Glomerular endothelial cell (primary cell): ENCODE results near the gene SH2D6. TPM values are rescaled to one million over a fixed set of nuclear protein-coding genes. Genes with fewer than 3 reads are reported as not detected.
A peak's percentile ranks its signal among the peaks of the same experiment; 100 is the strongest.
"Not testable (repeated sequence)": the region's sequence is repeated elsewhere in the genome, so short reads cannot be mapped to it uniquely, and the experiment has no call there.

Source experiments
- DNase-seq: peaks from one replicate; pipeline ENCODE4 v3.0.0-alpha.2; 2011; ENCODE audit warnings: low read depth, low spot score; ENCODE audit errors: extremely low read depth
- total RNA-seq: library from RNA; depleted of rRNA; stranded (reverse); fragments of >200 nt; gene quantifications from 2 replicates; pipeline ENCODE4 v1.2.3, GENCODE V29; 2015

The SH2D6 gene
- total RNA-seq, 1 donor from 2014 or later: not detected

- DNase-seq: no peak
These were observed 41.3 kb downstream of the SH2D6 start for GRCh38 chr2:85459771-85460170.

GRCh38 chr2:85462322-85462721, 43.8 kb downstream of the SH2D6 start:
- no peak for DNase-seq

DNA sequence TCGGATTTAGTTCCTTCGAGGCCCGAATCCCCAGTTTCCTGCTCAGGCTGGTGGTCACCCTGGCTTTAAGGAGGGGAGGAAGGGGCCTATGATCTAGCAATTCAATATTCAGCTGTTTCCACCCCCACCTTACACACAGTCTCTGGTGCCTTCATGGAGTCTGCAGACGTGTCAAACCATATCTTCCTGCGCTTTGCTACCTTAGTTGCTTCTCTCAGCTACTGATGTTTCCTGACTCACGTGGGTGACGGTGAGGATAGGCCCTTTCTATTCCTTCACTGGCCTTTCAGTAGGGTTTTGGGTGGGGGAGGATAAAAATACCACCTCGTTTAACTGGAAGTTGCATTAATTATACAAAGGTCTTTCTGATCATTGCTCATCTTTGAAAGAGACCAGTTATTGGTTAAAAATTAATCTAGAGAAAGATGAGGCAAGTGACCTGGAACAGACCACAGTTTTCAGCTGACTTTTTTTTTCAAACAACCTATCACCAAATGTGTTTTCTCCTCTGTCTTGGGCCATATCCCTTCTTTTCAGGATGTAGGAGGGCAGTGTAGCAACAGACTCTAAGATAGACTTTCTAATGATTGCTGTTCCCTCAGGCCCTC, 49.7 kb downstream of the SH2D6 start:
- DNase-seq: no peak

- DNase-seq: peak; percentile 12
These were observed 50.3 kb downstream of the SH2D6 start for GRCh38 chr2:85468704-85469349.

DNA sequence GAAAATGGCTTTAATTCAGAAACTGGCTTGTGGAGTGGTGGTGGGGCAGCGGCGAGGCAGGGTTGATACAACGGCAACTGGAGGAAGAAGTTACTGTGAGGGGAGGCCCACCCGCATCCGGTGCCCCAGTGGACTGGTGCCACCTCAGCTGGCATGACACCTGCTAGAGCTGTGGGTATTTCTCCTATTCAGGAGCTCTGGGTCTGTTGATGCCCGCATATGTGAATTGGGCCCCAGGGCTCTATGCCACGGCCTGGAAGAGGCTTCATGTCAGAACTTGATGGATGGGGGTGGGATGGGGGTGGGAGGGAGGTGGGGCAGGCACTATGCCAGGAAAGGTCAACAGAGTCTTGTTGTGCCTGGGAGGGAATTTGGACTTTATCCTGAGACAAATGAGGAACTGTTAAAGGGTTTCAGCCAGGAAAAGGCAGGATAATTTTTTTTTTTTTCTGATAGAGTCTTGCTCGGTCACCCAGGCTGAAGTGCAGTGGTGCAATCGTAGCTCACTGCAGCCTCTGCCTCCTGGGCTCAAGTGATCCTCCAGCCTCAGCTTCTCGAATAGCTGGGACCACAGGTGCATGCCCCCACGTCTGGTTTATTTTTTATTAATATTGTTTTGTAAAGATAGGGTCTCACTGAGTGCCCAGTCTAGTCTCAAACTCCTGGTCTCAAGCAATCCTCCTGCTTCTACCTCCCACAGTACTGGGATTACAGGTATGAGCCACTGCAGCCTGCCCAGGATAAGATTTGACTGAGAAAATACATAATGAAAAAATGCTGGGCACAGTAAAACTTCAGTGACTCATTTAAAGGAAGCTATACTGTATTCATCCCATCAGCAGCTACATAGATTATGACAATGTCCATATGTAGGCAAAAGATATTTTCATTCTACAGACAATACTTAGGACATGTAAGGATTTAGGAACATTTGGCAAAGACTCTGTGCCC, 52.6 kb downstream of the SH2D6 start:
- no peak for DNase-seq

DNA sequence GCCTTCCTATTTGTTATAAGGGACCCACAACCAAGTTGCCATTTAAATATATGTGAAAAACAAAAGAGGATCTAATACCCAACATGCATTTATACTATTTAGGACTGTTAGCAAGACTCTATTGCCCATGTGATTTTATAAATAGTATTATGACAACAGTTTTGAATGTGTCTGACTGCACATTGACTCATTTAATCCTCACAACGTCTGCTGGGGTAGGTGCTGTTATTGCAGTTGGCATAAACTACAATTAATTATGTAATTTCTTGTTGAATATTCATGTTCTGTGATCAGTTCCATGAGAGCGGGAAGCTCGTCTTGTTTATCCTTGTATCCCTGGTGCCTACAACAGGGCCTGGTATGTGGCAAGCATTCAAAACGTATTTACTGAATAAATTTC, 53.7 kb downstream of the SH2D6 start:
- DNase-seq: no peak

- DNase-seq: no peak
These were observed 57.4 kb downstream of the SH2D6 start for GRCh38 chr2:85475799-85476490.

DNA sequence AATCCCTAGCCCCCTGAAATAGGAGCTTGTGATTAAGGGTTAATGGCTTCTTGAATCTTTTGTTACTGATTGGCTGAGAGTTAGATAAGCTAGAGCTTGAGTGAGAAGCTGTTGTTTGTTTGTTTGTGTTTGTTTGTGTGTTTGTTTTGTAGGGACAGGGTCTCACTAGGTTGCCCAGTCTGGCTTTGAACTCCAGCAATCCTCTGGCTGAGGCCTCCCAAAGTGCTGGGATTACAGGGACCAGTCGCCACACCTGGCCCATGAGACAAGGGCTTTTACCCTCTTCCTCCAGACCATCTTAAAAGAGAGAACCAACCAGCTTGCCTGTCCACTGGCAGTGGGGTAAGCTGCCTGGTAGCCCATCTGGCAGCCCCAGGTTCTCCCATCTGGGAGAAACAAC, 58.1 kb downstream of the SH2D6 start:
- no peak for DNase-seq

DNA sequence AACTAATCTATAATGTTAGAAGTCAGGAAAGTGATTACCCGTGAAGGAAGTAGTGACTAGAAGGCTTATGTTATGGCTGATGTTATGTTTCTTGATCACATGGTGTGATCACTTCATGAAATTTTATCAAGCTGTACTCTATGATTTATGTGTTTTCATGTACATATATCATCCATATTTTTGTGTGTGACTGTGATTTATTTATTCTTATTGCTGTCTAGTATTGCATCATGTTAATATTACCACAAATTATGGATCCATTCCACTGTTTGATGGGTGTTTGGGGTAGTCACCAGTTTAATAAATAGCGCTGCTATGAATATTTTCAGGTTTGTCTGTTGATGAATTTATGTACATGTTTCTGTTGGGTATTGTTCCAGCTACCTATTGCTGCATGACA, 59.4 kb downstream of the SH2D6 start:
- no peak for DNase-seq

DNA sequence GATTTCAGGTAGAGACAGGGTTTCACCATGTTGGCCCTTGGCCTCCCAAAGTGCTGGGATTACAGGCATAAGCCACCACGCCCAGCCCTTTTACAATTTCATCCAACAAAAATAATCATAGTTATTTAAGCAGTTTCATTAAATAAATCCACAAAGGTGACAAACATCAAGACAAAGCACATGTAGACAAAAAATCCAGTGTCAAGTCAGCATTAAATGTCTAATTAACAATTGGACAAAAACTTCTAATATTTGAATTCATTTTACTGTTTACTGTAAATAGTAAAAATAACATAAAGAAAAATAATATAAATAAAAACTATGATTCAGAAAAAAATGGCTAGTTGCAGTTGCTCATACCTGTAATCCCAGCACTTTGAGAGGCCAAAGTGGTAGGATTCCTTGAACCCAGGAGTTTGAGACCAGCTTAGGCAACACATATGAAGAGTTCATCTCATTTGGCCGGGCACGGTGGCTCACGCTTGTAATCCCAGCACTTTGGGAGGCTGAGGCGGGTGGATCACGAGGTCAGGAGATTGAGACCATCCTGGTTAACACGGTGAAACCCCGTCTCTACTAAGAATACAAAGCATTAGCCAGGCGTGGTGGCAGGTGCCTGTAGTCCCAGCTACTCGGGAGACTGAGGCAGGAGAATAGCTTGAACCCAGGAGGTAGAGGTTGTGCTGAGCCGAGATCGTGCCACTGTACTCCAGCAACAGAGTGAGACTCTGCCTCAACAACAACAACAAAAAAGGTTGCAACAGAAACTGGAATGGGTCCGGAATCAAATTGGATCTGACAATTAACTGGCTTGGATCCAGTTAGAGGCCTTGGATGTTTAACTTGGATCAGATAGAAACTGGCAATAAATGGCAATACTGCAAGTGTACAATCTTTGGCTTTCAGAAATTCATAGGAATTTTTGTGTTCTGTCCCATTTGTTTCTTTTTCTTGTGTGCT, 63.6 kb downstream of the SH2D6 start:
- DNase-seq: no peak

GRCh38 chr2:85484615-85485014, 66.1 kb downstream of the SH2D6 start:
- DNase-seq: not testable (repeated sequence)

- no peak for DNase-seq
These were observed 67.3 kb downstream of the SH2D6 start for GRCh38 chr2:85485815-85486214.

Other genes with a start within 250 kb of the SH2D6 start
- gene TGOLN2, start 90.7 kb upstream of the SH2D6 start, total RNA-seq: 165 and 231 TPM in 2 replicates
- gene RETSAT, start 64.2 kb upstream of the SH2D6 start, total RNA-seq: 41.4 and 46.2 TPM in 2 replicates
- 8.2 and 13.7 TPM in 2 replicates for gene ELMOD3, start 63.9 kb upstream of the SH2D6 start, total RNA-seq
- gene CAPG, start 8.3 kb upstream of the SH2D6 start, total RNA-seq: 63.1 and 183 TPM in 2 replicates
- 89.9 and 119 TPM in 2 replicates for gene MAT2A, start 120.5 kb downstream of the SH2D6 start, total RNA-seq
- gene GGCX, start 142.8 kb downstream of the SH2D6 start, total RNA-seq: 30.8 and 34.7 TPM in 2 replicates
- gene VAMP8, start 158.9 kb downstream of the SH2D6 start, total RNA-seq: 14.1 and 20.5 TPM in 2 replicates
- gene VAMP5, start 165.7 kb downstream of the SH2D6 start, total RNA-seq: 140 and 247 TPM in 2 replicates
- gene RNF181, start 177.0 kb downstream of the SH2D6 start, total RNA-seq: 231 and 261 TPM in 2 replicates
- gene TMEM150A, start 184.0 kb downstream of the SH2D6 start, total RNA-seq: 25.2 and 36.3 TPM in 2 replicates
- 5.8 and 9.3 TPM in 2 replicates for gene C2orf68, start 193.4 kb downstream of the SH2D6 start, total RNA-seq
- 52.0 and 69.7 TPM in 2 replicates for gene USP39, start 197.5 kb downstream of the SH2D6 start, total RNA-seq
- not detected in 2 replicates for gene SFTPB, start 249.5 kb downstream of the SH2D6 start, total RNA-seq